ENCODE measurements around the gene GRAP2.
"Not testable (repeated sequence)": the region's sequence is repeated elsewhere in the genome, so short reads cannot be mapped to it uniquely, and the experiment has no call there.

Gene GRAP2

GRCh38 chr22:39897841-39898240 is 3.0 kb upstream of the GRAP2 start:
- DNase-seq (ENCODE audit: low read depth in 2 of 2), result no peak

- DNase-seq (ENCODE audit: low read depth in 2 of 2), result no peak
These were observed 1.9 kb upstream of the GRAP2 start for GRCh38 chr22:39898997-39899396.

- no peak for DNase-seq (ENCODE audit: low read depth in 2 of 2)
These were observed 772 bp downstream of the GRAP2 start for GRCh38 chr22:39901565-39902146.

GRCh38 chr22:39904024-39904423 is 3.1 kb downstream of the GRAP2 start:
- not testable (repeated sequence) for DNase-seq (ENCODE audit: low read depth in 2 of 2)

- DNase-seq (ENCODE audit: low read depth in 2 of 2), result no peak
These were observed 4.0 kb downstream of the GRAP2 start for GRCh38 chr22:39904862-39905261.

- DNase-seq (ENCODE audit: low read depth in 2 of 2), result no peak
These were observed 4.8 kb downstream of the GRAP2 start for GRCh38 chr22:39905687-39906086.

- no peak for DNase-seq (ENCODE audit: low read depth in 2 of 2)
These were observed 5.3 kb downstream of the GRAP2 start for GRCh38 chr22:39906207-39906606.

- DNase-seq (ENCODE audit: low read depth in 2 of 2), result no peak
These were observed 6.2 kb downstream of the GRAP2 start for GRCh38 chr22:39907047-39907446.

GRCh38 chr22:39907605-39908097 is 6.8 kb downstream of the GRAP2 start:
- DNase-seq (ENCODE audit: low read depth in 2 of 2), result no peak

GRCh38 chr22:39908136-39908535 is 7.3 kb downstream of the GRAP2 start:
- no peak for DNase-seq (ENCODE audit: low read depth in 2 of 2)

GRCh38 chr22:39908737-39909136 is 7.9 kb downstream of the GRAP2 start:
- no peak for DNase-seq (ENCODE audit: low read depth in 2 of 2)

- no peak for DNase-seq (ENCODE audit: low read depth in 2 of 2)
These were observed 10.2 kb downstream of the GRAP2 start for GRCh38 chr22:39910876-39911613.

GRCh38 chr22:39913321-39913720 is 12.4 kb downstream of the GRAP2 start:
- DNase-seq (ENCODE audit: low read depth in 2 of 2), result no peak

- DNase-seq (ENCODE audit: low read depth in 2 of 2), result no peak
These were observed 13.0 kb downstream of the GRAP2 start for GRCh38 chr22:39913886-39914285.

GRCh38 chr22:39914584-39914983 is 13.7 kb downstream of the GRAP2 start:
- DNase-seq (ENCODE audit: low read depth in 2 of 2), result no peak

- DNase-seq (ENCODE audit: low read depth in 2 of 2), result no peak
These were observed 14.4 kb downstream of the GRAP2 start for GRCh38 chr22:39915295-39915726.

GRCh38 chr22:39916496-39916895 is 15.6 kb downstream of the GRAP2 start:
- DNase-seq (ENCODE audit: low read depth in 2 of 2), result no peak

GRCh38 chr22:39917197-39917643 is 16.3 kb downstream of the GRAP2 start:
- no peak for DNase-seq (ENCODE audit: low read depth in 2 of 2)

GRCh38 chr22:39917776-39918495 is 17.1 kb downstream of the GRAP2 start:
- DNase-seq (ENCODE audit: low read depth in 2 of 2), result no peak

GRCh38 chr22:39920134-39920743 is 19.4 kb downstream of the GRAP2 start:
- peak; percentile 45 to 48 for DNase-seq (ENCODE audit: low read depth in 2 of 2)

GRCh38 chr22:39923696-39924095 is 22.8 kb downstream of the GRAP2 start:
- DNase-seq (ENCODE audit: low read depth in 2 of 2), result no peak

GRCh38 chr22:39924286-39924685 is 23.4 kb downstream of the GRAP2 start:
- no peak for DNase-seq (ENCODE audit: low read depth in 2 of 2)

Data from stimulated activated CD4-positive, alpha-beta T cell treated with anti-CD3 and anti-CD28 coated beads, Interleukin-1b, Interleukin-23, amount 100 ng/mL, for 4 hours (primary cell).